ENCODE results near the gene OBSCN. TPM values are rescaled to one million over a fixed set of nuclear protein-coding genes. Genes with fewer than 3 reads are reported as not detected.

OBSCN gene
- total RNA-seq, 1 experiment from 2014 or later: 1.1 TPM

- no peak for DNase-seq (ENCODE audit: low spot score)
Observed at GRCh38 chr1:228277491-228278431, 69.9 kb downstream of the OBSCN start.

GRCh38 chr1:228278432-228278941, 70.6 kb downstream of the OBSCN start:
- DNase-seq (ENCODE audit: low spot score): no peak

- DNase-seq (ENCODE audit: low spot score): no peak
Observed at GRCh38 chr1:228279011-228279721, 71.3 kb downstream of the OBSCN start.

GRCh38 chr1:228279722-228280105, 71.9 kb downstream of the OBSCN start:
- DNase-seq (ENCODE audit: low spot score): no peak

- no peak for DNase-seq (ENCODE audit: low spot score)
Observed at GRCh38 chr1:228280106-228280901, 72.5 kb downstream of the OBSCN start.

- DNase-seq (ENCODE audit: low spot score): no peak
Observed at GRCh38 chr1:228280961-228281591, 73.2 kb downstream of the OBSCN start.

GRCh38 chr1:228281631-228282328, 73.9 kb downstream of the OBSCN start:
- no peak for DNase-seq (ENCODE audit: low spot score)

GRCh38 chr1:228282329-228283042, 74.6 kb downstream of the OBSCN start:
- no peak for DNase-seq (ENCODE audit: low spot score)

- DNase-seq (ENCODE audit: low spot score): no peak
Observed at GRCh38 chr1:228283043-228283371, 75.2 kb downstream of the OBSCN start.

GRCh38 chr1:228283476-228284147, 75.8 kb downstream of the OBSCN start:
- no peak for DNase-seq (ENCODE audit: low spot score)

- no peak for DNase-seq (ENCODE audit: low spot score)
Observed at GRCh38 chr1:228284148-228284495, 76.3 kb downstream of the OBSCN start.

- no peak for DNase-seq (ENCODE audit: low spot score)
Observed at GRCh38 chr1:228284521-228284920, 76.7 kb downstream of the OBSCN start.

- no peak for DNase-seq (ENCODE audit: low spot score)
Observed at GRCh38 chr1:228285661-228286504, 78.0 kb downstream of the OBSCN start.

- no peak for DNase-seq (ENCODE audit: low spot score)
Observed at GRCh38 chr1:228286505-228287417, 78.9 kb downstream of the OBSCN start.

GRCh38 chr1:228287541-228288425, 79.9 kb downstream of the OBSCN start:
- no peak for DNase-seq (ENCODE audit: low spot score)

GRCh38 chr1:228288536-228289238, 80.8 kb downstream of the OBSCN start:
- DNase-seq (ENCODE audit: low spot score): no peak

All from H4 (cell line).